GM21717 (cell line): ENCODE data around the gene PNMA6F.

Experiments used
- ATAC-seq: cut with Tn5 transposase; IDR thresholded peaks from one replicate; pipeline ENCODE4 v1.9.1; 2021; ENCODE audit warnings: mild to moderate bottlenecking, moderate library complexity; ENCODE audit not compliant: unreplicated experiment

Gene PNMA6F

DNA sequence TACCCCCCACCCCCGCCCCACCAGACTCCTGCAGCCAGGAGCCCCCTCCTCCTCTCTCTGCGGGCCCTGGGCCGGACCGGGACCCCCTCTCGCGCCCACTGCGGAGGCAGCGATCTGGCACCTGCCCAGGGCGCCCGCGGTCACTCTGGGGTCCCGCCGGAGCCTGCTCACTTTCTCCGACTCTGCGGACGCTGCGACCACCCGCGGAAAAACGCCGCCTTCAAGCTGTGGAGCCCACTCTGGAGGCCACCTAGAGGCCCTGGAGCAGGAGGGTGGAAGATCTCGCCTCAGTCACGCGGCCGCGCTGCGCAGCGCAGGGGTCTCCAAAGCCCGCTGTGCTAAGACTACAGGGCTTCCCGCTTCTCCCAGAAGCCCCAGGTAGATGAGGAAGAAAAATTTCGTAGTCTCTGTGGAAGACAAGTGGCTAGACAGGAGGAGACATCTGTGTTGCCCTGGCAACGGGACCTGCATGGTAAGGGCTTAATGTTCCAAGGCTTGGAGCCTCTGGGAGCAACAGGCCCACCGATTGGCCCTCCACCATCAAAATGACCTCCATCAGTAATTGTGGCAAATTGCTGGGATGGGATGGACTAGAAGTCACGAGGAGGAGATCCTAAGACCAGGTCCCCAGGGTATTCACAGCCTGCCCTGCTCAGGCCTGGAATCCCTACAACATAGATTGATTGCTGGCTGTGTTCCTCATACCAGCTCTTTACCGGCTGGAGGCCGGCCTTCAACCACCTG lies at the start of gene PNMA6F:
Gene PNMA6F (minus strand): TSS at position 387 of the 744 bp plus-strand sequence. CDS start 1,093 bp downstream, outside the sequence.
- no peak for ATAC-seq

GRCh38 chrX:153371256-153371655 lies 49.7 kb upstream of the PNMA6F start:
- ATAC-seq: no peak

DNA sequence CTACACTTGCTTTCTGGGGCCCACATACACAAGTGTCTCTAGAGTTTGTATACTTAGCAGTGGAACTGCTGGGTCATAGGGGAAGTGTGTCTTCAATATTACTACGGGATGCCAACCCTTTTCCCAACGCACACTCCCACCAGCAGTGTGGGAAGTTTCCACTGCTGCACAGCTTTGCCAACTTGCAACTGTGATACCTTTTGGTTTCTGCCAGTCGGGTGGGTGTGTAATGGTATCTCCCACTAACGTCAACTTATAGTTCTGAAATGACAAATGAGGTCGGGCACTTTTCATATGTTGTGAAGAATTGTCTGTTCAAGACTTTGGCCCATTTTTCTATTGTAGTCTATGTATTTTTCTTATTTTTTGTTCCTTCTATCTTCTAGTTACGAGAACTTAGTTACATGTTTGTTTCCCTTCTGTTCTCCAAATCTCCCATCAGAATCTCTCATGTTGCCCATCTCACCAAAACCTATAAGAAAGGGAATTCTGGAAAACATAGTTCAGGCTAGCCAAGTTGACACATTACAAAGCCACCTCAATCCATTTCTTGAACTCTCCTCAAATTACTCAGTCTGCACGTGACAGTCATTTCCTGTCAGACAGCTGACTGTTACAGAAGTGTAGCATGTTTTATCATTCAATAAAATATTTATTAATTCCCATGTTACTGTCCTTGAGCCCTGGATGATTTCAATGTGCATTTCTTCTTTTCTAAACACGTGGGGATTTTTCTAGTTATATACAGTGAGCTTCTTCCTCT lies 48.9 kb upstream of the PNMA6F start:
- no peak for ATAC-seq

GRCh38 chrX:153366878-153367538 lies 45.4 kb upstream of the PNMA6F start:
- ATAC-seq: no peak

DNA sequence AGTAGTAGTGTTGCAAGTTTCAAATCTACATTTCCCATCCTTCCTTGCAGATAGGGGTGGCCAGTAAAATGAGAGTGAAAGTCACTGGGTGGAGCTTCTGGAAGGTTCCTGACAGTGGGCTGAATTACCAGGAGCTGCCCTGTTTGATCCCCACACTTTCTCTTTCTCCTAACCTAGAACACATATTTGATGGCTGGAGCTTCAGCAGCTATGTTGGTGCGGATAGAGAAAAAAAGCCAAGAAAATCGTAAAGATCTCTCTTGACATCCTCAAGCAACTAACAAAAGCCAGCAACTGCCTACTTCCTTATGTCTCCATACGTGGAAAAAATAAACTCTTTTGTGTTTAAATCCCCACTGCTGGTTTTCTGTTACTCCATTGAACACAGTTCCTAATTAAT lies 44.6 kb upstream of the PNMA6F start:
- ATAC-seq: no peak

DNA sequence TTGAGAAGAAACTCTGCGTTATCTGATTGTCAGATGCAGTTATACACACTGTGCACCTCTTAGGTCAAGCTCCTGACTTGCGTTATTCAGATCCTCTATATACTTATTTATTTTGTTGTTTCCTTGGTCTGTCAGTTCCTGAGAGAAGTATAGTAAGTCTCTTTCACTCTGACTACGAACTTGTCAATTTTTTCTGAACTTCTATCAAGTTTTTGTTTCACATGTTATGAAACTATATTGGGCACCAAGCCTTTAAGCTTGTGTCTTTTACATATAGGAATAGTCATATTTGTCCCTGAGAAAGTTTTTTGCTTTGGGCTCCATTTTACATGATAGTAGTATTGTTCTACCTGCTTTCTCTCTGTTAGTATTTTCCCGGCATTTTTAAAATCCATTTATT lies 44.1 kb upstream of the PNMA6F start:
- ATAC-seq: peak; percentile 56

DNA sequence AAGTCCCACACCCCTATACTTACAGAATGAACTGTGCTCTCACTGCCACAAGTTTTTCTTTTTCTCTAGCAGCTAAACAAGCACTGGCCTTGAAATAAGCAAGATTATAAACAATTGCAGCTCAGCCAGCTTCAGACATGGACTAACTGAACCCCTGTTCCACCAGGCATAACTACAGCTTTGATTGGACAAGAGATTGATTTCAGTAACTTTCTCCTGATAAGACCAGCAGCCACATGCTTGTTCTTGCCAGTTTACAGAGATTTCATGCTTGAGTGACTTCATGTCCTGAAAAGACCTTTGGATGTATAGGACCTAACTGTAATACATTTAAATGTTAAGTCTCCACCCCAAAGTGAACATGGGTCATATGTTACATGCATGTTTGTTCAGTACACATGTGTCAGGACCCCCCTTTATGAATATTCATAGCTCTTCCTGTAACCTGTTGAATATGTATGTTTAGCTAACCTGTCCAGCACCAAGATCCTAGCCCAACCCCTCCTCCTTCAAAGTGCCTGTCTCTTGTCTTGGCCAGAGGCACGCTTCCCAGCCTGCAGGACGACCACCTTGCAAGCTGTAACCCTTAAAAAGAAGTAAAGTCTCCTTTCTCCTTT lies 40.3 kb upstream of the PNMA6F start:
- ATAC-seq: no peak

DNA sequence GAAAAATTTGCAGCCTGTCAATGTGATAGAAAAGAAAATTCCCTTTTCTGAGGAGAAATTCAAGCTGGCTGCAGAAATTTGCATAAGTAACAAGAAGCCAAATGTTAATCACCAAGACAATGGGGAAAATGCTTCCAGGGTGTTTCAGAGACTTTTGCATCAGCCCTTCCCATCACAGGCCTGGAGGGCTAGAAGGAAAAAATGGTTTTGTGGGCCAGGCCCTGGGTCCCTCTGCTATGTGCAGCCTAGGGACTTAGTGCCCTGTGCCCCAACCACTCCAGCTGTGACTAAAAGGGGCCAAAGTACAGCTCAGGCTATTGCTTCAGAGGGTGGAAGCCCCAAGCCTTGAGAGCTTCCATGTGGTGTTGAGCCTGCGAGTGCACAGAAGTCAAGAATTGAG lies 36.3 kb upstream of the PNMA6F start:
- no peak for ATAC-seq

DNA sequence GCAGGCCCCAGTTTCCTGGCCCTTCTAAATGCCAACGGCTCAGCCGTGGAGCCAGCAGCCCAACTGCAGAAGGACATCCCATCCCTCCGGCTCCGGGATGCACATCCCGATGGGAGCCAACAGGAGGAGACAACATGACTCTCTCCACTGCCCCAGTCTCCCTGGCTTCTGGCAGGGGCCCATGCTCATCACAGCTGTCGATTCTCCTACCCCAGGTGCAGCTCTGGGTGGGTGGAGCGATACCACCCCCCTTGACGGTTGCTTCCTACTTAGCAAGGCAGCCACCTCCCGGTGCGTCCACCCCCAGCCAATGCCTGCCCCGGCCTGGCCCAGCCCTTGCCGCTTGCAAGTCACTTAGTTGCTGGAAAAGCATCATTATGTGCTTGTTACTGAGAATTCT lies 31.8 kb upstream of the PNMA6F start:
- ATAC-seq: no peak

GRCh38 chrX:153352858-153353257 lies 31.3 kb upstream of the PNMA6F start:
- ATAC-seq: no peak

DNA sequence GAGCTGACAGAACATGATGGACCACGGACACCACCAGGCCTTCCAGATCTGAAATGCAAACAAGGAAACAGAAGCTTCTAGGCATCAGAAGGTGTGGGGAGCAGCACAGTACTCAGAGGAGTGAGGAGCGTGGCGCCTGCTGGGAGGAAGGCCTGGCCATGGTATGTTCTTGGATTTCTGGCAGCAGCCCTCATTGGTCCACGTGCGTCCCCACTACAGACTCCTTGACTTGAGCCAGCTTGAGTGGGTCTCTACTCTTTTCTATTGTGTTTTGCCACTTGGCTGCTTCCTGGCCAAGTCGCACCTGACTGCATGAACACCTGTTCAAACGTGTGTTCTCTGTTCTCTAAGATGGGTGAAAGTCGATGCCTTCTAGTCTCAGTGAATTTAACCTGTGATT lies 30.4 kb upstream of the PNMA6F start:
- no peak for ATAC-seq

DNA sequence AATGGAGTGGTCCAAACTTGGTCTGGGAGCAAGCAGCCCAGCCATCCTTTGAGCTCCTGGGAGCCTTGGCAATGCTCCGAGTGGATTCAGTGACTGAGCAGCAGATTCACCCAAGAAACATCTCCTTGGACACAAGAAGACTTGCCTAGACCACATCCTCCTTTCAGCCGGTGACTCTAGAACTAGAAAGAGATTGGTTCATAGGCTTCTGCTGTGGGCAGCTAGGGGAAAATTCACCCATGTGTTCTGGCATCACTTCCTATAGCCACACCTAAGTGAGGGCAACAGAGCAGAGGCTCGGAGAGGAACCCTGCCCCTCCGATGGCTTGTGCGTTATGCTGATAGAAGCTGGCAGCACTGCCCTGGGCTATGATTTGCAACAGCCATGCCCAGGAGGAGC lies 28.4 kb upstream of the PNMA6F start:
- ATAC-seq: no peak

DNA sequence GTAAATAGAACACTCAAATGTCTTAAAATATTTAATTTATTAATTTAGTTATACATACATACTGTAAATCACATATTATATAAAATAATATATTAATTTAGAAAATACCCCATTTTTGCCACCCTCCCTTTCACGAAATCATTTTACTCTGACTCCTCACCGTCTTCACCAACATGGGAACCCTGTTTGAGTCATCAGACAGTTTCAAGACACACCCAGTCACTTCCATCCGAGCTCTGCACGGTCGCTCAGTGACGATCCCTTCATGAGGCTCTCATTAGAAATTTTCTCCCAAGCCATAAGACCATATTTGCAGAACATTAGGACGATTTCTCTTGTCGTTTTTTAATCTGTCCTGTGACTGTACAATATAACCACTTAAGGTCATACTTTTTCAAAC lies 26.9 kb upstream of the PNMA6F start:
- no peak for ATAC-seq

GRCh38 chrX:153347530-153347929 lies 26.0 kb upstream of the PNMA6F start:
- no peak for ATAC-seq

DNA sequence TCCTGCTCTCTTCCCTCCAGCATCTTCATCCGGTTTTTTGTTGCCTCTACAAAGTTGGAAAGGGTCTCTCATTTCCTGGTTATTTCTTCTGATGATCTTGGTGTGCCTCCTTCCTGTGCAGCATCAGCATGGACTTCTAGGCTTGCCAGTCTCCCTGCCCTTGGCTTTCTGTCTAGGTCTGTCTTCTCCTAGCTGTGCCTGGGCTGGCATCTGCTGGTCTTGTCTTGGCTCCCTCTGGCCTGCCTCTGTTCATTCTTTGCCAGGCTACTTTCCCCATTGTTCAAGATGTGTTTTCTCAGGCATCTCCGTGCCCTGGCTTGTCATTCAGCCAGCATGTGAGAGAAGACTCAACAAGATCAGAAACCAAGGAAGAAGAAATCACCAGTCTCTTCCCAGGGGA lies 22.1 kb upstream of the PNMA6F start:
- no peak for ATAC-seq

- no peak for ATAC-seq
These were observed 21.4 kb upstream of the PNMA6F start for GRCh38 chrX:153342762-153343558.

DNA sequence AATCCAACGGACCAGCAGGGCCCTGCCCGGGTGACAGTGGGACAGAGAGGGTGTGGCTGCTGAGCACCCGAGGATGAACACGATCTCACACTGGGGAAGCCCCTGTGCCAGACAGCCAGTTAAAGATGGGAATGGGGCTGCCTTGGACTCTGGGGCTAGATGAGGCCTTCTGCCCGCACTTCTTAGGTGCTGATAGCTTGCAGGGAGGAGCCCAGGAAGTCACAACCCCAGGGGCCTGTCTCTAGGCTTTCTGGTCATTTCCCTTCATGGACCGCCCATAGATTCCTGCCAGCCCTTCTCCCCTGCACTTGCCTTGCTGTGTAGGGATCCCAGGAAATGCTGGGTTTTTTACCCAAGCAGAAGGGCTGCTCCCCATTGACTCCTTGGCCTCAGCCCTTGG lies 18.5 kb upstream of the PNMA6F start:
- no peak for ATAC-seq

DNA sequence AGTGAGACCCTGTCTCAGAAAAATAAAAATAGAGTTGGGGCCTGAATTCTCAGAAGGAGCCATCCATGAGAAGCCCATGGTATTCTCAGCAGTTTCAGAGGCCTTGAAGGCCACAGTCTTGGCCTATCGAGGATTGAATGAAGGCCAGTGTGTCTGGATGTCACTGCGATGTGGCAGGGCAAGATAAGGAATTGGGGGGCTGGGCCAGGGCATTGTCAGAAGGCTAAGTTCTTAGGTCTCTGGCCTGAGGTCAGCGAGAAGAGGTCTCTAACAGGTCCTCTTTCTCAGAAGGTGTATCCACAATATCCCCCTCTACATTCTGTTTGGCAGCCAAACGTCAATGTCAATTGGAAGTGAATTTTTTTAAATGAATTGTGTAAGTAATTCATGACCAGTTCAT lies 18.1 kb upstream of the PNMA6F start:
- no peak for ATAC-seq

- ATAC-seq: no peak
These were observed 17.3 kb upstream of the PNMA6F start for GRCh38 chrX:153338836-153339235.

- no peak for ATAC-seq
These were observed 15.4 kb upstream of the PNMA6F start for GRCh38 chrX:153336988-153337387.
